ENCODE data around the gene AGPS.
"Not testable (repeated sequence)": the region's sequence is repeated elsewhere in the genome, so short reads cannot be mapped to it uniquely, and the experiment has no call there.

GRCh38 chr2:177459756-177460155 is 67.2 kb downstream of the AGPS start:
- TF ChIP-seq CTCF (conservative IDR thresholded peaks at IDR 0.05); EZH2 (IDR thresholded peaks at IDR 0.05; ENCODE audit: low read depth): not testable (repeated sequence)

Data from PC-9 (cell line).